Small intestine (tissue), 7 donors: ENCODE measurements around the gene FGD4. TPM values are rescaled to one million over a fixed set of nuclear protein-coding genes. Genes with fewer than 3 reads are reported as not detected.
"Not testable (repeated sequence)": the region's sequence is repeated elsewhere in the genome, so short reads cannot be mapped to it uniquely, and the experiment has no call there.

ENCODE experiments used
- DNase-seq, 2 donors: peaks; one replicate each; pipeline versions ENCODE4 v3.0.0 to v3.0.0-alpha.2; 2013
- FAIRE-seq: peaks from 2 replicates; lab custom pipeline; 2012; peaks lifted over from hg19 to GRCh38; lab: Jason Lieb, UNC
- H3K27ac ChIP-seq, 3 donors: one replicate each; pipeline ENCODE4 v1.5.1; 2013; ENCODE audit warnings: low read length in 2 of 3, mild to moderate bottlenecking in 2 of 3, control low read depth in 1 of 3, inconsistent platforms in 1 of 3, low read depth in 1 of 3, moderate library complexity in 1 of 3
- H3K27me3 ChIP-seq, 3 donors: one replicate each; pipeline ENCODE4 v1.6.1; 2013; ENCODE audit warnings: low read length in 3 of 3, inconsistent platforms in 1 of 3; ENCODE audit not compliant: control insufficient read depth in 3 of 3, insufficient read depth in 3 of 3
- H3K36me3 ChIP-seq, 3 donors: one replicate each; pipeline ENCODE4 v1.6.1; 2013; ENCODE audit warnings: low read length in 3 of 3, inconsistent platforms in 1 of 3, low read depth in 1 of 3, mild to moderate bottlenecking in 1 of 3, moderate library complexity in 1 of 3; ENCODE audit not compliant: control insufficient read depth in 3 of 3, insufficient read depth in 2 of 3
- H3K4me1 ChIP-seq, 3 donors: one replicate each; pipeline ENCODE4 v1.6.1; 2013; ENCODE audit warnings: low read length in 2 of 3, inconsistent platforms in 1 of 3, low read depth in 1 of 3, mild to moderate bottlenecking in 1 of 3, moderate library complexity in 1 of 3; ENCODE audit not compliant: control insufficient read depth in 3 of 3, insufficient read depth in 2 of 3
- H3K4me3 ChIP-seq, 3 donors: one replicate each; pipeline ENCODE4 v1.5.1; 2013; ENCODE audit warnings: low read length in 3 of 3, control low read depth in 1 of 3, inconsistent platforms in 1 of 3, low read depth in 1 of 3, mild to moderate bottlenecking in 1 of 3, moderate library complexity in 1 of 3
- H3K9me3 ChIP-seq, 2 donors: one replicate each; pipeline ENCODE4 v1.6.1; 2013; ENCODE audit warnings: low read depth in 1 of 2, low read length in 1 of 2; ENCODE audit not compliant: control insufficient read depth in 2 of 2, insufficient read depth in 1 of 2
- WGBS, 3 donors: extraction: QIAGEN DNeasy Blood & Tissue Kit; methylation state at CpG; one replicate each; pipeline ENCODE4 v1.1.7; 2013; 5-methylcytosine and 5-hydroxymethylcytosine counted together
- polyA plus RNA-seq, 4 donors: library from polyadenylated mRNA; stranded (reverse) in 3 of 4; unstranded in 1 of 4; fragments of 200-250 nt in 3 of 4; fragments of 120-200 nt in 1 of 4; gene quantifications; one replicate each; pipeline versions ENCODE4 v1.2.1 to v1.2.3, GENCODE V29; 2013
- donor health status: healthy with polysubstance abuse.
- donor health status: control.
- donor health status: control.
- donor health status: Bipolar disorder and iron deficiency.
- donor health status: healthy.

The FGD4 gene
- polyA plus RNA-seq, 4 donors, result 8.2 to 21.4 (median 14.2) TPM

DNA sequence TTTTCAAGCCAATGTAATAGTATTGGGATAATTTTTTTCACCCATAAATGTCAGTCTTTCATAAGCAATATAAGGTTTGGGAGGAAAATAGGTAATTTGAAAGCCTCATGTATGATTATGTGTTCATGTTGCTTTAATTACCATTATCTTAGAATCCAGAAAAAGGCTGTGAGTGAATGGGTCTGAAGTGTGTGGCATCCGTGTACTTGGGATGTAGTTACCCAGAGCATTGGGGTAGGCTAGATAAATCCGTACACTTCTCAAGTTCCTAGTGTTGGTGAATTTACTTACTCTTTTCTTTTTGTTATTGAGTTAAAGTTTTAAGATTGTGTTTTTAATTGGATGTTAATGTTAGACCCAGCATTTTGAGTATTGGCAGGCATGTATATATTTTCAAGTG is 104.4 kb downstream of the FGD4 start:
- H3K36me3 ChIP-seq, result no peaks in the 10 kb centered on the region
- H3K4me3 ChIP-seq, result no peak overlapping the region
- no peaks in the 10 kb centered on the region for H3K27me3 ChIP-seq
- FAIRE-seq, result no peak
- DNase-seq, result no peak
- H3K9me3 ChIP-seq, result no peaks in the 10 kb centered on the region
- WGBS, 3 donors, result 91 to 97% (median 93%) methylated on average over 2 of the region's 2 CpGs
- peaks cover 0 to 52% (median 9%) of the 10 kb centered on the region in 3 donors for H3K4me1 ChIP-seq
- H3K27ac ChIP-seq, result peak overlapping the region in 1 of 3 donors; percentile 77

DNA sequence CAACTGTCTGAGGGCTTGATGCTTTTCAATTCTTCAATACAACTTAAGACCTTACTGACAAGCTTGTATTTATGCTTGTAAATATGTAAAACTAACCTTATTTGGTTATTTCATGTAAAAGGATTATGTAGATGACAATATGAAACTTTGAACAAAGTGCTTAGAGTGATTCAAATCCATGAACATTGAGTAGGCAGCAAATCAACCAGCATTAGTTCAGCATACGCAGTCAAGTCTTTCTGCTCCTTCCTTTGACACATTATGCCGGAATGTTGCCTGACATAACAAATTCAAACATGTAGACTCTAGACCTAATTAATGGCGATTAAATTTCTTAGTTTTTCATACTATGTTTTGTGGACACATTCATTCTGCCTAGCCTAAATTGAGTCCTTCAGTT is 105.2 kb downstream of the FGD4 start:
- no peaks in the 10 kb centered on the region for H3K27me3 ChIP-seq
- DNase-seq (no peak), FAIRE-seq (no peak)
- H3K9me3 ChIP-seq, result no peaks in the 10 kb centered on the region
- no peak overlapping the region for H3K4me3 ChIP-seq
- WGBS, 3 donors, result 90 to 97% (median 90%) methylated on average over 3 of the region's 3 CpGs
- no peak overlapping the region for H3K27ac ChIP-seq
- H3K36me3 ChIP-seq, result no peaks in the 10 kb centered on the region
- peaks cover 0 to 45% (median 9%) of the 10 kb centered on the region in 3 donors for H3K4me1 ChIP-seq

DNA sequence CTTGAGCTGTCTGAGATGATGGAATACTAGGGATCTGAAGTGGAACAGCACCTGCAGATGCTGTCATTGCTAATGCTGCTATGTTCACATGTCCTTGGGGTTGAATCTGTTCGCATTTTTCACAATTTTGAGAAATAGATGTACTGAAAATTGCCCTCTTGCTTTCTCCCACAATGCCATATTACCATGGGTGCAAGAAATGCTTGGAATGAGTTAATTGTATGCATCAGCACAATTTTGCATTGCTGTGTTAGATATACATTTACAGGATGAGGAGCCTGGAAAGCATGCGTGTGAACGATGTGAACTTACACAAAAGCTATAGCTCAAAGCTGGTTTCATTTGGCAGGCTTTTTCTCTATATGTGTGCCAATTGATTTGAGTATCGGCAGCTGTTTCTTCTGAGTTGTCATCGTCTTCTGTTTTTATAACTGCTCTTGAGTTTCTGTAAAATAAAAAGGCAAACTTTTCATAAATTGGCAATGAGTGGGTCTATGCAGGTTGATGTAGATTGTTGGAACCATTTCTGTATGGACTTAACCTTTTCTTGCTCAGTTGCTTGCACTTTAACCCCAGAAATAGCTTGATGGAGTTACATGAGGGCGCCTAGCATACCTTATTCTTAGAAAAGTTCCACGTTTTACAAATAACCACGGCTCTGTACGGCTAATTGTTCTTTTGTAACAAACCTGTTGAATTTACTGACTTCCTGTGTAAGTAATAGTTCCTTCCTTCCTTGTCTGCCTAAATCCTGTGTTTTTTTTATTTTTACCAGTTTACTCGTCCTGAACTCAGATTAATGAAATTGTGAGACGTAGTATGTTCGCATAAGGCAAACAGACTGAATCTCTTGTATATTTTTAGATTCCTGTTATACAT is 105.9 kb downstream of the FGD4 start:
- no peaks in the 10 kb centered on the region for H3K27me3 ChIP-seq
- no peak for FAIRE-seq
- H3K27ac ChIP-seq, result peak overlapping the region in 1 of 3 donors; percentile 8
- DNase-seq, result no peak
- 70 to 84% (median 79%) methylated on average over 12 of the region's 12 CpGs for WGBS, 3 donors
- H3K9me3 ChIP-seq, result no peaks in the 10 kb centered on the region
- H3K4me3 ChIP-seq, result no peak overlapping the region
- H3K4me1 ChIP-seq, result peaks cover 0 to 39% (median 9%) of the 10 kb centered on the region in 3 donors
- no peaks in the 10 kb centered on the region for H3K36me3 ChIP-seq

DNA sequence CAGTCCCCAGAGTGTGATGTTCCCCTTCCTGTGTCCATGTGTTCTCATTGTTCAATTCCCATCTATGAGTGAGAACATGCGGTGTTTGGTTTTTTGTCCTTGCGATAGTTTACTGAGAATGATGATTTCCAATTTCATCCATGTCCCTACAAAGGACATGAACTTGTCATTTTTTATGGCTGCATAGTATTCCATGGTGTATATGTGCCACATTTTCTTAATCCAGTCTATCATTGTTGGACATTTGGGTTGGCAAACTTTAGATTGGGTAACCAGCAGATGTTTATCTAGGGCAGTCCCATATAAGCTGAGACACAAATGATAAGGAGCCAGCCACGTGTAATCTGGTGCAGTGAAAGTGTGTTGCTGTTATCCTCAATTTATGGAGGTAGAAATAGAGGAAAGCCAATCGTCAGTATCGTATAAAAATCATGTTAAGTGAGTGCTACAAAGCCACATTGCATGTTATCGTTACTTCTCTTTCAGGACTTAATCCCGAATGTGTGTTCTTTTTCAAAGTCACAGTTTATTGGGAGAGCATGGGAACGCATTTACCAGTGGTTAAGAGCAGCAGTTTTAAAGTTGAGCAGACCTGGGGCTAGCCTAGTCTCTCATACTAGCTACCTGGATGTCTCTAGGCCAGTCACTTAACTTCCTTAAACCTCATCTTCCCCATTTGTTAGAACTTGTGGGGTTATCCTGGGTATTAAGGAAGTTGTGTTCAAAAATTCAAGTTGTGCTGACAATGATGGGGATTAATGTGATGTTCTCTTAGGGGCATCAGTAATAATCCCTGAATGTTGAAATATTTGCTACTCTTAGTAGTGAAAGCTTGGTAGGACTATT is 108.0 kb downstream of the FGD4 start:
- H3K36me3 ChIP-seq, H3K4me3 ChIP-seq, DNase-seq, FAIRE-seq, H3K27me3 ChIP-seq, H3K9me3 ChIP-seq, H3K27ac ChIP-seq: not testable (repeated sequence)
- 82 to 89% (median 85%) methylated on average over 6 of the region's 8 CpGs for WGBS, 3 donors
- peaks cover 0 to 30% (median 6%) of the 10 kb centered on the region in 3 donors for H3K4me1 ChIP-seq

DNA sequence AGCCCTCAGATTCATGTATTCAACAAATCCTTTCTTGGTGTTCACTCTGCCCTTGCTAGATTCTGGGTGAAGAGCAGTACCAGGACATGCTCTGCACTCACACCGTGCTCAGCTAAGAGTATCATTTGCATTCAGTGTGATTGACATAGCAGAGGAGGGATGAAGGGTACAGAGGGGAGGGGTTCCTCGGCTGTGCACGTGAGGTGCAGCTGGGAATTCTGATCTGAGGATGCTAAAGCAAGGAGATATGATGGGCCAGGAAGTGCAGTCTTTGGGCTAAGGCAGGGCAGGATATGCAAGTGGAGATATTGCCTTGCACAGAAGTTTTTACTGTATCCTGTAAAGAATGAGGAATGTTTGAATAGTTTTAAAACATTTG is 108.6 kb downstream of the FGD4 start:
- DNase-seq (no peak), FAIRE-seq (no peak)
- peak overlapping the region in 1 of 3 donors; percentile 11 for H3K27ac ChIP-seq
- peaks cover 0 to 29% (median 3%) of the 10 kb centered on the region in 3 donors for H3K4me1 ChIP-seq
- H3K27me3 ChIP-seq, result no peaks in the 10 kb centered on the region
- WGBS, 3 donors, result 54 to 58% (median 56%) methylated on average over 3 of the region's 3 CpGs
- H3K4me3 ChIP-seq, result no peak overlapping the region
- H3K36me3 ChIP-seq, result no peaks in the 10 kb centered on the region
- H3K9me3 ChIP-seq, result no peaks in the 10 kb centered on the region

DNA sequence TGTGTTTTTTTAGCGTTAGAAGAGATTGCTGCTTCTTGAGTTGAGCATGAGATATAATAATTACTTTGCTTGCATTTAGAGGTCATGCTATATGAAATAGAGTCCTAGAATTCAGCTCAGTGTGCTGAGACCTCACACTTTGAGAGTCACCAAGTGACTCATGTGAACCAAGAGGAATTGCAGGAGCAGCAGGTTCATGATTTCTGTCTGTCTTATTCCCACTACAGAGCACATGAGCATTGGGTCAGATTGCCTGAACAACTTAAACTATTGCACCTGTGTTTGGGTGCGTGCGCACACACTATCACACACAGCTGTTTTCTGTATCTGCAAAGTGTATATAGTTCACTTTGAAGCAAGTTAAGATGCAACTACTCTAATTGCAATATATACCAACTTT is 109.3 kb downstream of the FGD4 start:
- Histone ChIP-seq H3K4me3 (no peak overlapping the region), H3K27me3 (no peaks in the 10 kb centered on the region), H3K36me3 (no peaks in the 10 kb centered on the region), H3K9me3 (no peaks in the 10 kb centered on the region), H3K4me1 (peaks cover 0 to 32% (median 3%) of the 10 kb centered on the region in 3 donors), H3K27ac (no peak overlapping the region)
- FAIRE-seq (no peak), DNase-seq (no peak)
- 85 to 89% (median 87%) methylated on average over 3 of the region's 3 CpGs for WGBS, 3 donors

DNA sequence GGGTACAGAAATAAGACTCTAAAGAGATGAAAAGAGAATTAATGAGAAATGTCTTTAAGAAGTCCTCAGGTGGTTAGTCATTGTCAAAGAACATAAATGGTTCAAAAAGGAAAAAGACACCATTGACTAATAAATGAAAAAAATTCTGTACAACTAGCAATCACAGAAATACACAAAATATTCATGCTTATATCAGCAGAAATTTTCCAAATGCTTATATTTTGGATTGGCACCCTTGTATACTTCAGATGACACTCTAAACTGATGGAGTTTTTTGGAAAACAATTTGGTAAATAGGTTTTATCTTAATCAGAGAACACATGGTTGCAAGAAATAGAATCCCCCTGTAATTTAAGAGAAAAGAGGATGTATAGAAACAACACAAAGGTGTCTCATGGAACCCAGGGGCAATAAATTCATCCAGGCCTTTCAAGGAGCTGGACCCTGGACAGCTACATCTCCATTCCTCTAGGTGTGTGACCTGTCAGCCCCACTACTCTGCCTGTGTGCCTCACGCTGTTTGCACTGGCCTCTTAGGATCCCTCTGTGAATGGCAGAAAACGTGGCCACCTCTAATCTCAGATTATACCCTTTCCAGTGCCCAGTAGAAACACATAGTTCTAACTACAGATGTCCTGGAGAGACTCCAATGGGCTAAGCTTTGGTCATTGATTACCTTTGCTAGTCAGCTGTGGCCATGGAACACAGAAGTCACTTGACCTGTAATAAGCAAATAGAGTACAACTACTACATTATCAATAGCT is 110.2 kb downstream of the FGD4 start:
- H3K4me3 ChIP-seq, result no peak overlapping the region
- H3K9me3 ChIP-seq, result no peaks in the 10 kb centered on the region
- WGBS, 3 donors, result 61 to 87% (median 62%) methylated on average over 2 of the region's 2 CpGs
- H3K36me3 ChIP-seq, result no peaks in the 10 kb centered on the region
- no peaks in the 10 kb centered on the region for H3K27me3 ChIP-seq
- DNase-seq (peak in 1 of 2 donors; percentile 38), FAIRE-seq (no peak)
- H3K27ac ChIP-seq, result peak overlapping the region in 1 of 3 donors; percentile 19
- peaks cover 0 to 32% (median 3%) of the 10 kb centered on the region in 3 donors for H3K4me1 ChIP-seq

DNA sequence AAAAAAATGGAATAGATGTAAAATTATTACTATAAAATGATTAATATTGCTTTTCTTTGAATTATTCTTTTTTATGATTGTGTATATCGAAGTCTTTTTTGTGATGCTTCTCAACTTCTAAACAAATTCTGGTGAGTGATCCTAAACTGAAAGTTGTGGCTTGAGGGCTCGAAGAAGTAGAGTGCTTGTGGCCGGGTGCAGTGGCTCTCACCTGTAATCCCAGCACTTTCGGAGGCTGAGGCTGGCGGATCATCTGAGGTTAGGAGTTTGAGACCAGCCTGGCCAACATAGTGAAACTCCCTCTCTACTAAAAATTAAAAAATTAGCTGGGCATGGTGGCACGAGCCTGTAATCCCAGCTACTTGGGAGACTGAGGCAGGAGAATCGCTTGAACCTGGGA is 112.6 kb downstream of the FGD4 start:
- not testable (repeated sequence) for H3K9me3 ChIP-seq, FAIRE-seq, DNase-seq, H3K36me3 ChIP-seq, H3K27me3 ChIP-seq, H3K4me3 ChIP-seq
- peaks cover 0 to 20% (median 0%) of the 10 kb centered on the region in 3 donors for H3K4me1 ChIP-seq
- peak overlapping the region in 1 of 3 donors; percentile 89 for H3K27ac ChIP-seq
- 89 to 95% (median 90%) methylated on average over 7 of the region's 7 CpGs for WGBS, 3 donors
